HepG2 (cell line): ENCODE results near the gene RIPPLY2.

Experiments
- CAMTA2 ChIP-seq: sonication (generic); formaldehyde crosslinking; IDR thresholded peaks from 2 replicates; pipeline ENCODE4 v1.4.0; 2020; ENCODE audit warnings: mild to moderate bottlenecking, missing genetic modification reagents, borderline replicate concordance
- CTCF ChIP-seq: sonication (generic); formaldehyde crosslinking; IDR thresholded peaks from 2 replicates; pipeline ENCODE4 v1.5.0; 2020; ENCODE audit warnings: mild to moderate bottlenecking, missing genetic modification reagents, moderate library complexity
- FOXK2 ChIP-seq: fragments of 450-650 bp; IDR thresholded peaks from 2 replicates; pipeline ENCODE4 v1.6.1; 2016
- KLF13 ChIP-seq: sonication (generic); formaldehyde crosslinking; IDR thresholded peaks from 2 replicates; pipeline ENCODE4 v1.4.0; 2020; ENCODE audit warnings: mild to moderate bottlenecking, missing genetic modification reagents
- MEF2D ChIP-seq: sonication (generic); formaldehyde crosslinking; IDR thresholded peaks from 2 replicates; pipeline ENCODE4 v1.5.1; 2020; ENCODE audit warnings: mild to moderate bottlenecking, missing genetic modification reagents
- RFXAP ChIP-seq: sonication (generic); formaldehyde crosslinking; IDR thresholded peaks from 2 replicates; pipeline ENCODE4 v1.4.0; 2020; ENCODE audit warnings: missing genetic modification reagents, borderline replicate concordance
- RNF2 ChIP-seq: fragments of 450-650 bp; conservative IDR thresholded peaks from 2 replicates; pipeline ENCODE4 v1.6.1; 2016; ENCODE audit warnings: low read depth
- SMC3 ChIP-seq: IDR thresholded peaks from 2 replicates; pipeline ENCODE4 v1.6.1; 2011; ENCODE audit warnings: low read length, improper control_type of control experiment
- ZBTB14 ChIP-seq: sonication (generic); formaldehyde crosslinking; IDR thresholded peaks from 2 replicates; pipeline ENCODE4 v1.4.0; 2020; ENCODE audit warnings: missing genetic modification reagents
- ZNF557 ChIP-seq: sonication (generic); formaldehyde crosslinking; IDR thresholded peaks from 2 replicates; pipeline ENCODE4 v1.4.0; 2020; ENCODE audit warnings: missing genetic modification reagents
- ZNF589 ChIP-seq: sonication (generic); formaldehyde crosslinking; conservative IDR thresholded peaks from 2 replicates; pipeline ENCODE4 v1.8.0; 2022; ENCODE audit warnings: mild to moderate bottlenecking, moderate library complexity, missing genetic modification reagents

GRCh38 chr6:83808005-83808404 is 45.2 kb upstream of the RIPPLY2 start:
- TF ChIP-seq FOXK2 (no peak), RFXAP (CRISPR knock-in tag) (no peak), ZBTB14 (CRISPR knock-in tag) (no peak), RNF2 (no peak), KLF13 (CRISPR knock-in tag) (no peak), SMC3 (no peak), CAMTA2 (CRISPR knock-in tag) (no peak), CTCF (CRISPR knock-in tag) (no peak), MEF2D (CRISPR knock-in tag) (no peak), ZNF557 (no peak), ZNF589 (CRISPR knock-in tag) (no peak)
